Endodermal cell (in vitro differentiated cells): ENCODE results near the gene GALNT18. TPM values are rescaled to one million over a fixed set of nuclear protein-coding genes. Genes with fewer than 3 reads are reported as not detected.

Source experiments
- DNase-seq: peaks from one replicate; pipeline ENCODE4 v3.0.0-alpha.2; 2017
- H3K27ac ChIP-seq: 2 replicates; pipeline ENCODE4 v1.5.1; 2013; ENCODE audit warnings: mild to moderate bottlenecking, low read depth, low read length, moderate library complexity
- H3K27me3 ChIP-seq: 2 replicates; pipeline ENCODE4 v1.6.1; 2013; ENCODE audit warnings: mild to moderate bottlenecking, low read length, moderate library complexity; ENCODE audit not compliant: insufficient read depth, control insufficient read depth, poor library complexity, severe bottlenecking
- H3K36me3 ChIP-seq: 2 replicates; pipeline ENCODE4 v1.7.0; 2013; ENCODE audit warnings: mild to moderate bottlenecking, low read length, moderate library complexity; ENCODE audit not compliant: control insufficient read depth, insufficient read depth
- H3K4me1 ChIP-seq: one replicate; pipeline ENCODE4 v1.7.0; 2013; ENCODE audit warnings: low read length; ENCODE audit not compliant: control insufficient read depth, insufficient read depth
- H3K4me3 ChIP-seq: 2 replicates; pipeline ENCODE4 v1.5.1; 2013; ENCODE audit warnings: mild to moderate bottlenecking, low read length, moderate library complexity
- H3K9ac ChIP-seq: 2 replicates; pipeline ENCODE4 v1.6.1; 2013; ENCODE audit warnings: mild to moderate bottlenecking, low read length, moderate library complexity; ENCODE audit not compliant: poor library complexity, severe bottlenecking; ENCODE audit errors: extremely low read depth
- H3K9me3 ChIP-seq: 2 replicates; pipeline ENCODE4 v1.6.1; 2013; ENCODE audit warnings: mild to moderate bottlenecking, low read length, moderate library complexity; ENCODE audit not compliant: control insufficient read depth
- H3K27ac Mint-ChIP-seq: 2 replicates; pipeline ENCODE4 v1.8.0; 2020; ENCODE audit warnings: mixed read lengths
- H3K27me3 Mint-ChIP-seq: 2 replicates; pipeline ENCODE4 v1.8.0; 2021; ENCODE audit warnings: mild to moderate bottlenecking, mixed read lengths; ENCODE audit not compliant: insufficient read depth
- H3K36me3 Mint-ChIP-seq: 2 replicates; pipeline ENCODE4 v1.8.0; 2020; ENCODE audit warnings: low read depth, mixed read lengths
- H3K4me1 Mint-ChIP-seq: 2 replicates; pipeline ENCODE4 v1.8.0; 2020; ENCODE audit warnings: mixed read lengths
- H3K4me3 Mint-ChIP-seq: 2 replicates; pipeline ENCODE4 v1.8.0; 2020; ENCODE audit warnings: mild to moderate bottlenecking, moderate library complexity, mixed read lengths
- H3K9me3 Mint-ChIP-seq: 2 replicates; pipeline ENCODE4 v1.8.0; 2020; ENCODE audit warnings: mild to moderate bottlenecking, mixed read lengths
- CTCF ChIP-seq: fragments of 200-600 bp; sonication (generic); conservative IDR thresholded peaks from 2 replicates; pipeline ENCODE4 v1.5.0; 2021; ENCODE audit warnings: antibody characterized with exemption, mild to moderate bottlenecking
- WGBS, 2 experiments: methylation state at CpG; one replicate each; pipeline versions ENCODE4 v1.1.5 to v1.1.7; 2013; ENCODE audit warnings: missing lambda C conversion rate in 2 of 2, mixed read lengths in 1 of 2; ENCODE audit not compliant: insufficient coverage in 1 of 2, insufficient read length in 1 of 2; 5-methylcytosine and 5-hydroxymethylcytosine counted together
- total RNA-seq, 2 donors: library from RNA; stranded (reverse); fragmentation: NEBNext Ultra II Directional in 1 of 2; extraction: Animal tissue kit (Norgen Biotek cat#: 25700) in 1 of 2; gene quantifications; 2 replicates in 1 of 2; 3 replicates in 1 of 2; pipeline ENCODE4 v1.2.1, GENCODE V29; 2021

The GALNT18 gene
- total RNA-seq, 2 donors from 2014 or later: 5.1 to 9.9 TPM

- no peak overlapping the region for H3K4me3 Mint-ChIP-seq
- Histone ChIP-seq H3K36me3 (no peaks in the 10 kb centered on the region), H3K27ac (no peak overlapping the region), H3K4me1 (no peaks in the 10 kb centered on the region), H3K9ac (no peak overlapping the region), H3K27me3 (peaks cover 32% of the 10 kb centered on the region), H3K4me3 (no peak overlapping the region), H3K9me3 (no peaks in the 10 kb centered on the region)
- WGBS, 2 experiments: 84% methylated on average over 2 of the region's 2 CpGs; no CpG with 5 or more reads in 1 of the 2 experiments
- peaks cover 50% of the 10 kb centered on the region for H3K27me3 Mint-ChIP-seq
- TF ChIP-seq CTCF: no peak
- no peaks in the 10 kb centered on the region for H3K36me3 Mint-ChIP-seq
- H3K9me3 Mint-ChIP-seq: no peaks in the 10 kb centered on the region
- H3K4me1 Mint-ChIP-seq: peaks cover 7% of the 10 kb centered on the region
- H3K27ac Mint-ChIP-seq: no peak overlapping the region
- DNase-seq: no peak
Observed at GRCh38 chr11:11397036-11397415, 224.8 kb downstream of the GALNT18 start.

GRCh38 chr11:11396301-11397035 is 225.3 kb downstream of the GALNT18 start:
- no peaks in the 10 kb centered on the region for H3K4me1 ChIP-seq
- no peak overlapping the region for H3K4me3 ChIP-seq
- no peak overlapping the region for H3K9ac ChIP-seq
- no peaks in the 10 kb centered on the region for H3K36me3 ChIP-seq
- H3K27ac ChIP-seq: no peak overlapping the region
- H3K4me3 Mint-ChIP-seq: no peak overlapping the region
- no peaks in the 10 kb centered on the region for H3K9me3 ChIP-seq
- WGBS, 2 experiments: 75 to 80% methylated on average over 5 to 11 of the region's 11 CpGs
- peaks cover 53% of the 10 kb centered on the region for H3K27me3 Mint-ChIP-seq
- peaks cover 7% of the 10 kb centered on the region for H3K4me1 Mint-ChIP-seq
- H3K9me3 Mint-ChIP-seq: no peaks in the 10 kb centered on the region
- H3K27ac Mint-ChIP-seq: no peak overlapping the region
- no peaks in the 10 kb centered on the region for H3K36me3 Mint-ChIP-seq
- no peak for TF ChIP-seq CTCF
- no peak for DNase-seq
- H3K27me3 ChIP-seq: peaks cover 32% of the 10 kb centered on the region

- Histone ChIP-seq H3K27ac (no peak overlapping the region), H3K36me3 (no peaks in the 10 kb centered on the region), H3K4me3 (no peak overlapping the region), H3K27me3 (peaks cover 32% of the 10 kb centered on the region), H3K9ac (no peak overlapping the region), H3K9me3 (no peaks in the 10 kb centered on the region), H3K4me1 (no peaks in the 10 kb centered on the region)
- 88 to 100% methylated on average over 1 to 2 of the region's 2 CpGs for WGBS, 2 experiments
- no peak overlapping the region for H3K27ac Mint-ChIP-seq
- peaks cover 58% of the 10 kb centered on the region for H3K27me3 Mint-ChIP-seq
- TF ChIP-seq CTCF: no peak
- H3K4me1 Mint-ChIP-seq: peaks cover 7% of the 10 kb centered on the region
- DNase-seq: no peak
- H3K36me3 Mint-ChIP-seq: no peaks in the 10 kb centered on the region
- no peaks in the 10 kb centered on the region for H3K9me3 Mint-ChIP-seq
- H3K4me3 Mint-ChIP-seq: no peak overlapping the region
Observed at GRCh38 chr11:11395126-11395525, 226.7 kb downstream of the GALNT18 start.
